Posterior vena cava (tissue), 2 donors: ENCODE measurements around the gene SNX25. TPM values are rescaled to one million over a fixed set of nuclear protein-coding genes. Genes with fewer than 3 reads are reported as not detected.
"Not testable (repeated sequence)": the region's sequence is repeated elsewhere in the genome, so short reads cannot be mapped to it uniquely, and the experiment has no call there.

Source experiments
- DNase-seq: peaks from one replicate; pipeline ENCODE4 v3.0.0-alpha.2; 2020; ENCODE audit warnings: low spot score
- intact Hi-C, 2 donors: fragments of 100-400 bp; cut with DNase I; formaldehyde crosslinking; loops; one replicate each; pipeline versions ENCODE4 v1.14.1 to v1.14.2; 2022 to 2023
- total RNA-seq, 2 donors: library from RNA; stranded (reverse); fragmentation: NEBNext Ultra II Directional; extraction: Animal tissue kit (Norgen Biotek cat#: 25700); gene quantifications; one replicate each; pipeline ENCODE4 v1.2.1, GENCODE V29; 2021
- donor health status: DM: yes; HTN: yes; CAD: no.
- donor health status: DM: yes; HTN: yes; CAD: no.

SNX25 gene
- total RNA-seq, 2 donors from 2014 or later = 19.9 to 20.3 TPM

GRCh38 chr4:185357211-185357610 is 147.8 kb downstream of the SNX25 start:
- no peak for DNase-seq
- intact Hi-C loops = loop anchor here in 1 of 2 donors (5.0 kb wide), 1 partner anchor 1575 kb away; no protein-coding TSS in a partner anchor

GRCh38 chr4:185357733-185358440 is 148.5 kb downstream of the SNX25 start:
- DNase-seq = no peak
- intact Hi-C loops = loop anchor here in 1 of 2 donors (5.0 kb wide), 1 partner anchor 1576 kb away; no protein-coding TSS in a partner anchor

- DNase-seq = no peak
- intact Hi-C loops = loop anchor here in 1 of 2 donors (5.0 kb wide), 1 partner anchor 1576 kb away; no protein-coding TSS in a partner anchor
Observed at GRCh38 chr4:185358514-185358913, 149.1 kb downstream of the SNX25 start.

GRCh38 chr4:185358959-185359358 is 149.6 kb downstream of the SNX25 start:
- intact Hi-C loops = loop anchor here in 1 of 2 donors (5.0 kb wide), 1 partner anchor 1577 kb away; no protein-coding TSS in a partner anchor
- DNase-seq = no peak

GRCh38 chr4:185359767-185360446 is 150.5 kb downstream of the SNX25 start:
- no peak for DNase-seq
- intact Hi-C loops = loop anchor here in 1 of 2 donors (5.0 kb wide), 1 partner anchor 1578 kb away; no protein-coding TSS in a partner anchor

- intact Hi-C loops = no loop called here
- DNase-seq = no peak
Observed at GRCh38 chr4:185361872-185362271, 152.5 kb downstream of the SNX25 start.

GRCh38 chr4:185362570-185362969 is 153.2 kb downstream of the SNX25 start:
- intact Hi-C loops, DNase-seq: not testable (repeated sequence)

GRCh38 chr4:185363251-185363650 is 153.9 kb downstream of the SNX25 start:
- intact Hi-C loops = no loop called here
- DNase-seq = no peak

- intact Hi-C loops = no loop called here
- DNase-seq = no peak
Observed at GRCh38 chr4:185364886-185365285, 155.5 kb downstream of the SNX25 start.

GRCh38 chr4:185369731-185370130 is 160.3 kb downstream of the SNX25 start:
- intact Hi-C loops = no loop called here
- no peak for DNase-seq

GRCh38 chr4:185370268-185370949 is 161.0 kb downstream of the SNX25 start:
- intact Hi-C loops = no loop called here
- no peak for DNase-seq

- no peak for DNase-seq
- intact Hi-C loops = no loop called here
Observed at GRCh38 chr4:185371702-185372101, 162.3 kb downstream of the SNX25 start.

GRCh38 chr4:185374027-185374426 is 164.6 kb downstream of the SNX25 start:
- intact Hi-C loops = no loop called here
- no peak for DNase-seq

- no peak for DNase-seq
- intact Hi-C loops = no loop called here
Observed at GRCh38 chr4:185374573-185374972, 165.2 kb downstream of the SNX25 start.

- DNase-seq = no peak
- intact Hi-C loops = no loop called here
Observed at GRCh38 chr4:185378264-185378663, 168.9 kb downstream of the SNX25 start.

GRCh38 chr4:185379326-185380295 is 170.2 kb downstream of the SNX25 start:
- intact Hi-C loops = no loop called here
- no peak for DNase-seq

GRCh38 chr4:185380320-185380719 is 170.9 kb downstream of the SNX25 start:
- DNase-seq = no peak
- intact Hi-C loops = no loop called here

GRCh38 chr4:185381288-185382196 is 172.1 kb downstream of the SNX25 start:
- intact Hi-C loops = no loop called here
- DNase-seq = no peak
